OCI-LY3 (cell line): ENCODE data around the gene DLX3.

Experiments used
- EZH2phosphoT487 ChIP-seq: fragments of 200-600 bp; shearing (Covaris generic); IDR thresholded peaks from 2 replicates; pipeline ENCODE4 v1.6.1; 2018; ENCODE audit warnings: antibody characterized with exemption, mixed run types, low read depth
- TF ChIP-seq, protein P1 (sequence below): fragments of 200-600, 300-600 bp; sonication (generic); IDR thresholded peaks from 2 replicates; pipeline ENCODE4 v1.5.1; 2014; ENCODE audit warnings: antibody characterized with exemption, low read length, low read depth

DNA sequence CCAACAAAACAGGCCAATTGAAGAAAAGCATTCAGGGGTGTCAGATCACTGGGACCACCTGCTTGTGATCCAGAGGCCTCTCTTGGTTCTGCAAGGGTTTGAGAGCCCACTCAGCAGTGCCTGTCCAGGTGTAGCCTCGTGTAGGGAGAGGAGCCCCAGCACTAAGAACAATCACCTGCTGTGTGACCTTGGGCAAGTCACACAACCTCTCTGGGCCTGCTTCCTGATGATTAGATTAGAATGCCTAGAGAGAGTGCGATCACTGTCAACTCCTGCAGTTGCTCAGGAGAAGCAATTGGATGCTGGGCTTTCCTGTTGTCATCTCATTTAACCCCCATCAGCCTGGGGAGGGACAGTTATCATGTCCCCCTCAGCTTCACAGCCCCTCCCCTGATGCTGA is 10.2 kb downstream of the DLX3 start:
- TF ChIP-seq, protein P1, sequence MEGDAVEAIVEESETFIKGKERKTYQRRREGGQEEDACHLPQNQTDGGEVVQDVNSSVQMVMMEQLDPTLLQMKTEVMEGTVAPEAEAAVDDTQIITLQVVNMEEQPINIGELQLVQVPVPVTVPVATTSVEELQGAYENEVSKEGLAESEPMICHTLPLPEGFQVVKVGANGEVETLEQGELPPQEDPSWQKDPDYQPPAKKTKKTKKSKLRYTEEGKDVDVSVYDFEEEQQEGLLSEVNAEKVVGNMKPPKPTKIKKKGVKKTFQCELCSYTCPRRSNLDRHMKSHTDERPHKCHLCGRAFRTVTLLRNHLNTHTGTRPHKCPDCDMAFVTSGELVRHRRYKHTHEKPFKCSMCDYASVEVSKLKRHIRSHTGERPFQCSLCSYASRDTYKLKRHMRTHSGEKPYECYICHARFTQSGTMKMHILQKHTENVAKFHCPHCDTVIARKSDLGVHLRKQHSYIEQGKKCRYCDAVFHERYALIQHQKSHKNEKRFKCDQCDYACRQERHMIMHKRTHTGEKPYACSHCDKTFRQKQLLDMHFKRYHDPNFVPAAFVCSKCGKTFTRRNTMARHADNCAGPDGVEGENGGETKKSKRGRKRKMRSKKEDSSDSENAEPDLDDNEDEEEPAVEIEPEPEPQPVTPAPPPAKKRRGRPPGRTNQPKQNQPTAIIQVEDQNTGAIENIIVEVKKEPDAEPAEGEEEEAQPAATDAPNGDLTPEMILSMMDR, result no peak
- TF ChIP-seq EZH2phosphoT487, result no peak
